Vagina (tissue), 2 donors: ENCODE results near the gene YEATS4. TPM values are rescaled to one million over a fixed set of nuclear protein-coding genes. Genes with fewer than 3 reads are reported as not detected.

ENCODE experiments used
- DNase-seq, 2 donors: peaks; one replicate each; pipeline ENCODE4 v3.0.0-alpha.2; 2017; ENCODE audit errors: extremely low spot score in 2 of 2
- H3K27ac ChIP-seq: fragments of 200-600 bp; sonication (generic); one replicate; pipeline ENCODE4 v1.5.1; 2019
- H3K27me3 ChIP-seq: fragments of 200-600 bp; sonication (generic); one replicate; pipeline ENCODE4 v1.5.1; 2019
- H3K36me3 ChIP-seq, 2 donors: fragments of 200-600 bp; sonication (generic); one replicate each; pipeline ENCODE4 v1.5.1; 2017 to 2019
- H3K4me1 ChIP-seq: fragments of 200-600 bp; sonication (generic); one replicate; pipeline ENCODE4 v1.5.1; 2019
- H3K4me3 ChIP-seq, 2 donors: fragments of 200-600 bp; sonication (generic); 1 replicate in 1 of 2; 2 replicates in 1 of 2; pipeline ENCODE4 v1.5.1; 2016 to 2019
- H3K9me3 ChIP-seq: fragments of 200-600 bp; sonication (generic); one replicate; pipeline ENCODE4 v1.5.1; 2019
- CTCF ChIP-seq, 3 experiments: fragments of 450-650 bp in 2 of 3; fragments of 200-600 bp in 1 of 3; sonication (generic) in 1 of 3; IDR thresholded peaks; one replicate each; pipeline ENCODE4 v1.5.1; 2017 to 2019; ENCODE audit warnings: antibody characterized with exemption in 3 of 3, mild to moderate bottlenecking in 2 of 3, moderate library complexity in 2 of 3
- POLR2A ChIP-seq, 2 donors: fragments of 450-650 bp; IDR thresholded peaks; one replicate each; pipeline ENCODE4 v1.6.1; 2017; ENCODE audit warnings: antibody characterized with exemption in 2 of 2, mild to moderate bottlenecking in 2 of 2, moderate library complexity in 2 of 2
- POLR2AphosphoS5 ChIP-seq, 2 donors: sonication (generic); formaldehyde crosslinking; IDR thresholded peaks; one replicate each; pipeline ENCODE4 v1.9.0; 2017; ENCODE audit warnings: antibody characterized with exemption in 2 of 2, mild to moderate bottlenecking in 2 of 2, low read depth in 1 of 2; ENCODE audit not compliant: insufficient read depth in 1 of 2
- intact Hi-C: fragments of 100-400 bp; cut with DNase I; formaldehyde crosslinking; loops from one replicate; pipeline ENCODE4 v1.15.1; 2023
- total RNA-seq: library from RNA; depleted of rRNA; stranded (reverse); fragments of >200 nt; gene quantifications from one replicate; pipeline ENCODE4 v1.2.3, GENCODE V29; 2016

YEATS4 gene
- total RNA-seq, 1 donor from 2014 or later = 6.1 TPM

DNA sequence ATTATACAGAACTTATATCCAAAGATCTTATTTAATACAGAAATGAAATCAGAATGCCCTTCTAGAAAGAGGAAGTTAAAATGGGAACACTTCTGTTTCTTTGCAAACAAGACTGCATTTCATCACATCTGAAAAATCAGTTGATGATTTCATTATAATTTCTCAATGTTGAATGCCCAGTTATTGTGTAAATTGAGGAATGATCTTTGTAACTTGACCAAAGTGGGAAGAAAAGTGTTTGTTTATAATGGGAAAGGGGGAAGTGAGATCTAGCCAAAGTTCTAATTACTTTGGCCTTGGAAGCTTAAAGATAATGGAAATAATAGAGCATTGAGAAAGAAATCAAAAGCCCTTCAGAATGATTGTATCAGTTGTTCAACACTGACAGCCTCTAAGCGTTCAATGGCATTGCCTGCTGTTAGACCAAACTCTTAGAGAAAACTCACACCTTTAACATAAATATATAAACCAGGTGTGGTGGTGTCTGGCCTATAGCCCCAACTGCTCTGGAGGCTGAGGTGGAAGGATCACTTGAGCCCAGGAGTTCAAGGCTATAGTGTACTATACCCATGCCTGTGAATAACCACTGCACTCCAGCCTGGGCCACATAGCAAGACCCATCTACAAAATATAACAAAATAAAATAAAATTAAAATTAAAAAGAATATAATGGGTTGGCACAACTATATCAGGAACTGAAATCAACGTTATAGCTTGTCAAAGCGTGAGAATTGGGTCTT lies 21.3 kb upstream of the YEATS4 start:
- intact Hi-C loops = no loop called here
- Histone ChIP-seq H3K27ac (no peak overlapping the region), H3K4me1 (no peaks in the 10 kb centered on the region)

GRCh38 chr12:69338936-69339335 lies 20.6 kb upstream of the YEATS4 start:
- Histone ChIP-seq H3K36me3 (no peaks in the 10 kb centered on the region), H3K27me3 (no peaks in the 10 kb centered on the region), H3K4me1 (no peaks in the 10 kb centered on the region), H3K4me3 (no peak overlapping the region), H3K9me3 (no peaks in the 10 kb centered on the region), H3K27ac (no peak overlapping the region)
- TF ChIP-seq CTCF (IDR thresholded peaks at IDR 0.05) (no peak), POLR2A (IDR thresholded peaks at IDR 0.05) (no peak), POLR2AphosphoS5 (IDR thresholded peaks at IDR 0.05; ENCODE audit: insufficient read depth in 1 of 2, low read depth in 1 of 2) (no peak)
- intact Hi-C loops = no loop called here
- DNase-seq = no peak

More for the DNA sequence above, 21.3 kb upstream of the YEATS4 start:
- TF ChIP-seq POLR2AphosphoS5 (IDR thresholded peaks at IDR 0.05; ENCODE audit: insufficient read depth in 1 of 2, low read depth in 1 of 2) (no peak), POLR2A (IDR thresholded peaks at IDR 0.05) (no peak), CTCF (IDR thresholded peaks at IDR 0.05) (no peak)
- H3K4me3 ChIP-seq = no peak overlapping the region
- no peaks in the 10 kb centered on the region for H3K27me3 ChIP-seq
- no peaks in the 10 kb centered on the region for H3K36me3 ChIP-seq
- no peaks in the 10 kb centered on the region for H3K9me3 ChIP-seq
- no peak for DNase-seq

GRCh38 chr12:69339999-69340398 lies 19.5 kb upstream of the YEATS4 start:
- H3K27ac ChIP-seq = no peak overlapping the region
- no peak overlapping the region for H3K4me3 ChIP-seq
- no peaks in the 10 kb centered on the region for H3K36me3 ChIP-seq
- TF ChIP-seq CTCF (IDR thresholded peaks at IDR 0.05) = no peak
- TF ChIP-seq POLR2A (IDR thresholded peaks at IDR 0.05) = no peak
- TF ChIP-seq POLR2AphosphoS5 (IDR thresholded peaks at IDR 0.05; ENCODE audit: insufficient read depth in 1 of 2, low read depth in 1 of 2) = no peak
- intact Hi-C loops = no loop called here
- no peak for DNase-seq
- no peaks in the 10 kb centered on the region for H3K9me3 ChIP-seq
- no peaks in the 10 kb centered on the region for H3K4me1 ChIP-seq
- H3K27me3 ChIP-seq = no peaks in the 10 kb centered on the region

- H3K4me1 ChIP-seq = no peaks in the 10 kb centered on the region
- intact Hi-C loops = no loop called here
- no peaks in the 10 kb centered on the region for H3K9me3 ChIP-seq
- H3K27me3 ChIP-seq = no peaks in the 10 kb centered on the region
- no peak overlapping the region for H3K27ac ChIP-seq
- H3K4me3 ChIP-seq = no peak overlapping the region
- no peaks in the 10 kb centered on the region for H3K36me3 ChIP-seq
- no peak for TF ChIP-seq POLR2AphosphoS5 (IDR thresholded peaks at IDR 0.05; ENCODE audit: insufficient read depth in 1 of 2, low read depth in 1 of 2)
- no peak for TF ChIP-seq POLR2A (IDR thresholded peaks at IDR 0.05)
- TF ChIP-seq CTCF (IDR thresholded peaks at IDR 0.05) = no peak
- no peak for DNase-seq
These were observed 18.2 kb upstream of the YEATS4 start for GRCh38 chr12:69341328-69341727.

DNA sequence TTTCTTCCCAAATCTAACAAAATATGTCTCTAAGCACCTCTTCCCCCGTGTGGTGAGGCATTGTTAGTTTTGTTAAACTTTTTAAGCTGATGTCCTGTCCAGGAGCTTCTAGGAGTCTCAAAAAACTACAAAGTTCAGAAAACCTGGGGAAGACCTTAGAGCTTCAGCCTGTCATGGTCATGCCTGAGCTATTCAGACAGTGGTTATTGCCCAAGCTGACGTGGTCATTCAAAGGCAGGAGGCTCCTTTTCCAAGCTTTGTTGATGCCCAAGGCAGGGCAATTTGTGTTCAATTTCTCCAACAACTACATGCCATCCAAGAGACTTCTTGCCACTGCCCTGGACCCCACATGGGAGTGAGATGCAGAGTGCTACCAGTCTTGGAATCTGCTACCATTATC lies 17.1 kb upstream of the YEATS4 start:
- Histone ChIP-seq H3K27me3 (no peaks in the 10 kb centered on the region), H3K4me1 (no peaks in the 10 kb centered on the region), H3K4me3 (no peak overlapping the region), H3K36me3 (no peaks in the 10 kb centered on the region), H3K27ac (no peak overlapping the region), H3K9me3 (no peaks in the 10 kb centered on the region)
- intact Hi-C loops = no loop called here
- TF ChIP-seq POLR2AphosphoS5 (IDR thresholded peaks at IDR 0.05; ENCODE audit: insufficient read depth in 1 of 2, low read depth in 1 of 2) = no peak
- DNase-seq = no peak
